H1 (cell line): ENCODE measurements around the gene CDH7.

Experiments used
- CTCF ChIP-seq, 3 experiments: IDR thresholded peaks; 1 replicate in 2 of 3; 2 replicates in 1 of 3; pipeline versions ENCODE4 v1.5.1 to v1.6.1; 2011; ENCODE audit warnings: low read length in 3 of 3, mild to moderate bottlenecking in 3 of 3, inconsistent platforms in 2 of 3, low read depth in 1 of 3, moderate library complexity in 1 of 3; ENCODE audit not compliant: insufficient read depth in 1 of 3; ENCODE audit errors: control extremely low read depth in 1 of 3
- HDAC2 ChIP-seq, 2 experiments: fragments of 300-600 bp in 1 of 2; sonication (generic) in 1 of 2; IDR thresholded peaks; 2 replicates each; pipeline ENCODE4 v1.6.1; 2011 to 2012; ENCODE audit warnings: low read depth in 2 of 2, low read length in 2 of 2, mild to moderate bottlenecking in 2 of 2, moderate library complexity in 2 of 2, borderline replicate concordance in 1 of 2, inconsistent platforms in 1 of 2
- JUND ChIP-seq: IDR thresholded peaks from 2 replicates; pipeline ENCODE4 v1.6.1; 2011; ENCODE audit warnings: mild to moderate bottlenecking, improper control_type of control experiment, low read length
- KDM1A ChIP-seq: fragments of 200-600, 300-600 bp; sonication (generic); IDR thresholded peaks from 2 replicates; pipeline ENCODE4 v1.7.1; 2016; ENCODE audit warnings: mild to moderate bottlenecking, low read length, borderline replicate concordance
- MAX ChIP-seq: IDR thresholded peaks from 2 replicates; pipeline ENCODE4 v1.6.1; 2012; ENCODE audit warnings: inconsistent platforms
- POLR2A ChIP-seq, 2 experiments: IDR thresholded peaks; 1 replicate in 1 of 2; 2 replicates in 1 of 2; pipeline ENCODE4 v1.6.1; 2011; ENCODE audit warnings: low read depth in 2 of 2, low read length in 2 of 2, mild to moderate bottlenecking in 2 of 2; ENCODE audit errors: control extremely low read depth in 1 of 2
- POLR2AphosphoS5 ChIP-seq: IDR thresholded peaks from 2 replicates; pipeline ENCODE4 v1.6.1; 2011; ENCODE audit warnings: low read depth, low read length
- YY1 ChIP-seq: IDR thresholded peaks from 2 replicates; pipeline ENCODE4 v1.6.1; 2011; ENCODE audit warnings: low read depth, mild to moderate bottlenecking, low read length

- TF ChIP-seq CTCF (IDR thresholded peaks at IDR 0.05; ENCODE audit: control extremely low read depth in 1 of 3, insufficient read depth in 1 of 3, low read depth in 1 of 3, low read length in 3 of 3) (no peak), JUND (no peak), HDAC2 (IDR thresholded peaks at IDR 0.05; ENCODE audit: borderline replicate concordance in 1 of 2, low read depth in 2 of 2, low read length in 2 of 2) (no peak), MAX (no peak), POLR2A (IDR thresholded peaks at IDR 0.05; ENCODE audit: control extremely low read depth in 1 of 2, low read depth in 2 of 2, low read length in 2 of 2) (no peak), YY1 (no peak), KDM1A (no peak), POLR2AphosphoS5 (no peak)
These were observed 46.8 kb upstream of the CDH7 start for GRCh38 chr18:65704046-65704445.
